Mammary epithelial cell (primary cell): Measurements from ENCODE around the gene KAZN.

Experiments
- CTCF ChIP-seq, 2 donors: IDR thresholded peaks in 1 of 2; conservative IDR thresholded peaks in 1 of 2; 2 replicates each; pipeline ENCODE4 v1.5.1; 2011 to 2012; ENCODE audit warnings: inconsistent platforms in 2 of 2, low read length in 2 of 2, mild to moderate bottlenecking in 2 of 2, control low read depth in 1 of 2, low read depth in 1 of 2; ENCODE audit not compliant: insufficient read depth in 1 of 2; ENCODE audit errors: extremely low read depth in 1 of 2
- EZH2 ChIP-seq: IDR thresholded peaks from 2 replicates; pipeline ENCODE4 v1.6.1; 2012; ENCODE audit warnings: low read length, inconsistent platforms, borderline replicate concordance

- TF ChIP-seq CTCF (conservative IDR thresholded peaks at IDR 0.05 in 1 of 2, IDR thresholded peaks at IDR 0.05 in 1 of 2; ENCODE audit: extremely low read depth in 1 of 2, insufficient read depth in 1 of 2, low read depth in 1 of 2, low read length in 2 of 2) (no peak), EZH2 (no peak)
Measured at GRCh38 chr1:14650951-14651350, 52.5 kb downstream of the KAZN start.
